Kidney (tissue), 14 donors: ENCODE measurements around the gene TEX54. TPM values are rescaled to one million over a fixed set of nuclear protein-coding genes. Genes with fewer than 3 reads are reported as not detected.

Experiments
- DNase-seq, 5 donors: peaks; one replicate each; pipeline ENCODE4 v3.0.0-alpha.2; 2013 to 2020
- FAIRE-seq: peaks from 2 replicates; lab custom pipeline; 2012; peaks lifted over from hg19 to GRCh38; lab: Jason Lieb, UNC
- H3K27ac ChIP-seq, 2 donors: one replicate each; pipeline ENCODE4 v1.7.0; 2013; ENCODE audit warnings: low read depth in 2 of 2, low read length in 2 of 2, inconsistent platforms in 1 of 2
- H3K27me3 ChIP-seq: one replicate; pipeline ENCODE4 v1.7.1; 2013; ENCODE audit warnings: low read length, inconsistent platforms; ENCODE audit not compliant: control insufficient read depth, insufficient read depth
- H3K36me3 ChIP-seq, 3 donors: one replicate each; pipeline versions ENCODE4 v1.7.0 to v1.7.1; 2013; ENCODE audit warnings: low read length in 3 of 3, control low read depth in 1 of 3, inconsistent platforms in 1 of 3; ENCODE audit not compliant: insufficient read depth in 3 of 3, control insufficient read depth in 2 of 3
- H3K4me1 ChIP-seq, 3 donors: one replicate each; pipeline versions ENCODE4 v1.7.0 to v1.7.1; 2013; ENCODE audit warnings: low read length in 3 of 3, inconsistent platforms in 1 of 3, low read depth in 1 of 3; ENCODE audit not compliant: control insufficient read depth in 2 of 3, insufficient read depth in 2 of 3
- H3K4me3 ChIP-seq, 3 donors: one replicate each; pipeline versions ENCODE4 v1.7.0 to v1.8.1; 2013; ENCODE audit warnings: low read length in 3 of 3, control low read depth in 1 of 3, inconsistent platforms in 1 of 3
- H3K9ac ChIP-seq, 3 donors: one replicate each; pipeline versions ENCODE4 v1.7.0 to v1.7.1; 2013; ENCODE audit warnings: low read length in 3 of 3, control low read depth in 1 of 3, inconsistent platforms in 1 of 3
- H3K9me3 ChIP-seq, 3 donors: one replicate each; pipeline versions ENCODE4 v1.7.0 to v1.7.1; 2013; ENCODE audit warnings: low read length in 3 of 3, control low read depth in 1 of 3, inconsistent platforms in 1 of 3; ENCODE audit not compliant: control insufficient read depth in 2 of 3, insufficient read depth in 1 of 3
- CTCF ChIP-seq: IDR thresholded peaks from 3 replicates; pipeline ENCODE4 v1.5.1; 2012; ENCODE audit warnings: mild to moderate bottlenecking, moderate library complexity, borderline replicate concordance; ENCODE audit not compliant: insufficient read depth; ENCODE audit errors: extremely low read depth
- intact Hi-C: fragments of 100-400 bp; cut with DNase I; formaldehyde crosslinking; loops from one replicate; pipeline ENCODE4 v1.11.1; 2022
- polyA plus RNA-seq: library from polyadenylated mRNA; stranded (reverse); fragments of 350-450 nt; fragmentation: Illumina TruSeq; extraction: RNeasy Lipid Tissue Mini Kit (QIAGEN cat#74804); gene quantifications from one replicate; pipeline ENCODE4 v1.2.3, GENCODE V29; 2014; ENCODE audit warnings: low read depth, low replicate concordance; ENCODE audit not compliant: insufficient read depth
- total RNA-seq: library from RNA; stranded (reverse); fragmentation: NEBNext Ultra II Directional; extraction: Animal tissue kit (Norgen Biotek cat#: 25700); gene quantifications from one replicate; pipeline ENCODE4 v1.2.1, GENCODE V29; 2021
- donor health status: control.
- donor health status: control.
- donor health status: control.
- donor health status: control.
- donor health status: control.
- donor health status: DM: yes; HTN: yes; CAD: no.
- donor health status: Normal renal cell carcinoma (clear cell type).

The TEX54 gene
- total and polyA plus RNA-seq, 2 donors from 2014 or later = not detected

- H3K9ac ChIP-seq = no peak overlapping the region
- no peak for FAIRE-seq
- intact Hi-C loops = no loop called here
Measured at GRCh38 chr11:62850911-62851806, 18.5 kb upstream of the TEX54 start.

DNA sequence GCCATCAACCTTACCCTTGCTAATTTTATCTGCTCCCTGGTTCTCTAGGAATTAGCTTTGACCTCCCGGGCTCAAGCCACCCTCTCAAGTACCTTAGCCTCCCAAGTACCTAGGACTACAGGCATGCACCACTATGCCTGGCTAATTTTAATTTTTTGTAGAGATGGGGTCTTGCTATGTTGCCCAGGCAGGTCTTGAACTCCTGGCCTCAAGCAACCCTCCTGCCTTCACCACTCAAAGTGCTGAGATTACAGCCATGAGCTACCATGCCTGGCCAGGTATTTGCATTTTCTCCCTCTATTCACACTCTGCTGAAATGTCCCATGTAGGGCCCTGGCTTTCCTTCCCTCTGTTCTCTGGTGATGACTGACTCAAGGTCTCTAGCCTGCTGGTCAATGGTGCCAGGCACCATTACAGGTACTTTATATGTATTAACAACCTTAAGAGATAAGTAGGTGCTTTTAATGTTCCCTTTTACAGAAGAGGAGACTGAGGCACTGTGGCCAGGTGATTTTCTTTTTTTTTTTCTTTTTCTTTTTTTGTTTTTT lies 15.2 kb upstream of the TEX54 start:
- Histone ChIP-seq H3K9ac (no peak overlapping the region), H3K9me3 (no peaks in the 10 kb centered on the region), H3K36me3 (peaks cover 5 to 16% (median 9%) of the 10 kb centered on the region in 3 donors), H3K4me3 (no peak overlapping the region), H3K27ac (no peak overlapping the region), H3K27me3 (no peaks in the 10 kb centered on the region), H3K4me1 (peaks cover 0 to under 1% (median 0%) of the 10 kb centered on the region in 3 donors)
- no peak for TF ChIP-seq CTCF
- DNase-seq (peak in 1 of 5 donors; percentile 8), FAIRE-seq (no peak)
- intact Hi-C loops = no loop called here

More at GRCh38 chr11:62850911-62851806, 18.5 kb upstream of the TEX54 start:
- Histone ChIP-seq H3K36me3 (peaks cover 18 to 28% (median 18%) of the 10 kb centered on the region in 3 donors), H3K27ac (no peak overlapping the region), H3K4me1 (peaks cover 4 to 18% (median 9%) of the 10 kb centered on the region in 3 donors), H3K9me3 (no peaks in the 10 kb centered on the region), H3K27me3 (no peaks in the 10 kb centered on the region), H3K4me3 (no peak overlapping the region)
- peak in 1 of 5 donors; percentile 8 for DNase-seq
- no peak for TF ChIP-seq CTCF

GRCh38 chr11:62846177-62846576 lies 13.5 kb upstream of the TEX54 start:
- H3K9ac ChIP-seq = no peak overlapping the region
- no peaks in the 10 kb centered on the region for H3K36me3 ChIP-seq
- DNase-seq (peak in 1 of 5 donors; percentile 8), FAIRE-seq (no peak)
- intact Hi-C loops = no loop called here
- no peak for TF ChIP-seq CTCF
- no peak overlapping the region for H3K4me3 ChIP-seq
- no peaks in the 10 kb centered on the region for H3K27me3 ChIP-seq
- no peak overlapping the region for H3K27ac ChIP-seq
- no peaks in the 10 kb centered on the region for H3K9me3 ChIP-seq
- peaks cover 0 to 6% (median 5%) of the 10 kb centered on the region in 3 donors for H3K4me1 ChIP-seq
